LNCaP clone FGC (cell line): ENCODE measurements around the gene KCNJ14.
"Not testable (repeated sequence)": the region's sequence is repeated elsewhere in the genome, so short reads cannot be mapped to it uniquely, and the experiment has no call there.

Source experiments
- DNase-seq: peaks from one replicate; pipeline ENCODE4 v3.0.0-alpha.2; 2011; ENCODE audit warnings: low read depth
- H3K4me3 ChIP-seq: 2 replicates; pipeline ENCODE4 v1.5.1; 2011; ENCODE audit warnings: mild to moderate bottlenecking, low read depth, low read length, control low read depth
- CTCF ChIP-seq: IDR thresholded peaks from 2 replicates; pipeline ENCODE4 v1.5.1; 2012; ENCODE audit warnings: mild to moderate bottlenecking; ENCODE audit not compliant: control insufficient read depth, insufficient read depth; ENCODE audit errors: extremely low read depth

KCNJ14 gene

DNA sequence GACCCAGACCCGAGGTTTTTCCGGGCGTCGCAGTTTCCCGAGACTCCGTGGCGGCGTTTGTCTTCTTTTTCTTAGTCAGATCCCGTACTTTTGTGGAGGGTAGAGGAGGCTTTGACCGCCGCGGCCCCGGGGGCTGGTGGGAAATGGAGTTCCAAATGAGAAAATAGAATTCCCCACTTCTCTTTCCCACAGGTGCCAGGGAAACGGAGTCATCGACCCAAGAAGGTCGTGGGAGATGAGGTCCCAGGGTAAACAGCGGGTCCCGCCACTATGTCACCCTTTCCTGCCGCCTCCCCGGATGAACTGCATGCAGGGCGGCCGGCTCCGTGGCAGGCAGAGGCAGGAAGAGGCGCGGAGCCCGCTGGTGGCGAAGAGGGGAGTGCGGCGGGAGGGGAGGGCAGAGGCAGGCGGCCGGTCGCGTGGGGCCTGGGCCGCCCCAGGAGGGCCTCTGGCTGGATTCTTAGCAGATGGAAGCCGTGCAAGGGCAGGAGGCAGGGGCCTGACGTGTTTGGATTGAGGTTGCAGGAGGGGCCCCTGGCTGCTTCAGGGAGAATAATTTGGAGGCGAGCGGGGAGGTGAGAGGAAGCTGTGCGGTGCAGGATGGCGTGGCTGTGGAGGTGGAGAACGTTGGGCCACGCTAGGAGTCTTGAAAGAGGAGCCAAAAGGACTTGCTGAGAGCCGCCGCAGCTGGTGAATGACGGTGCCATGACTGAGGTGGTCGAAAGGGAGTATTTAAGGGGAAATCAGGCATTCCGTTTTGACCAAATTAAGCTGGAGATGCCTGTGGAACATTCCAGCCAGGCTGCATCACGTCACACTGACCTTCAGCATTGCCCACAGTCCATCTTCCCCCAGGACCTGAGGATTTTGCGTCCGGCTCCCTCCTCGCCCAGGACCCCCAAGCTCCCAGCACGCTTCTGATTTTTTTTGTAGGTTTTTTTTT, 25.5 kb downstream of the KCNJ14 start:
- no peak for DNase-seq
- TF ChIP-seq CTCF: no peak
- no peak overlapping the region for H3K4me3 ChIP-seq

- H3K4me3 ChIP-seq: no peak overlapping the region
Measured at GRCh38 chr19:48481846-48482639, 26.7 kb downstream of the KCNJ14 start.

GRCh38 chr19:48483301-48483700, 27.9 kb downstream of the KCNJ14 start:
- DNase-seq: no peak
- no peak for TF ChIP-seq CTCF

More at GRCh38 chr19:48481846-48482639, 26.7 kb downstream of the KCNJ14 start:
- peak; percentile 31 for DNase-seq
- TF ChIP-seq CTCF: no peak

DNA sequence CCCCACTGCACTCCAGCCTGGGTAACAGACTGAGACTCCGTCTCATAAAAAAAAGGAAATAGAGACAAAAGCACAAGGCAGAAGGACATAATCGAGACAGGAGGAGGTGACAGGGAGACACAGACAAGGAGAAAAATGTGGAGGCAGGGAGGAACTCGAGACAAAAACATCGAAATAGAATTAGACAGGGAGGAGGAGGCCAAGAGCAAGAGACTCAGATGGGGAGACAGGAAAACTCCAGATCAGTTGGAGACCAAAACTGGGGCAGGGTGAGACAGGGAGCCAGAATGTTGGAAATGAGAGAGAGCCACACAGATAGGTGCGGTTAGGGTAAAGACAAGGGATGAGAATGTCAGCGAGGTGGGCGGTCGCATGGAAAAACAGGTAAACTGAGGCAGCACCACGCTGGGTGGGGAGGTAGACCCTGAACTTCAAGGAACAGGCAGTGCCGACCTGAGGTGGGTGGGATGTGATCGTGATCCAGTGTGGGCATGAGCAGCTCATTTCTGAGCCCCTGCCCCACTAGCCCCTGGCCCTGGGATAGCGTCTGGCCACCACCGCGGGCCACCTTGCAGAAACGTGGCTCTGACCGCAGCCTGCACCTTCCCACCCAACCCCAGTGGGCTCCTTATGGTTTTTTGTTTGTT, 29.0 kb downstream of the KCNJ14 start:
- no peak for TF ChIP-seq CTCF
- DNase-seq: no peak
- no peak overlapping the region for H3K4me3 ChIP-seq

More at GRCh38 chr19:48483301-48483700, 27.9 kb downstream of the KCNJ14 start:
- no peak overlapping the region for H3K4me3 ChIP-seq

- no peak for DNase-seq
- TF ChIP-seq CTCF: no peak
- no peak overlapping the region for H3K4me3 ChIP-seq
Measured at GRCh38 chr19:48484931-48485612, 29.7 kb downstream of the KCNJ14 start.

- not testable (repeated sequence) for H3K4me3 ChIP-seq, DNase-seq
Measured at GRCh38 chr19:48486706-48487105, 31.3 kb downstream of the KCNJ14 start.
